Transverse colon (tissue), 4 donors: ENCODE measurements around the gene TMEM50A. TPM values are rescaled to one million over a fixed set of nuclear protein-coding genes. Genes with fewer than 3 reads are reported as not detected.
"Not testable (repeated sequence)": the region's sequence is repeated elsewhere in the genome, so short reads cannot be mapped to it uniquely, and the experiment has no call there.

Experiments used
- DNase-seq: peaks from one replicate; pipeline ENCODE4 v3.0.0-alpha.2; 2019
- H3K27ac ChIP-seq, 4 donors: fragments of 200-600 bp; sonication (generic); 2 replicates each; pipeline ENCODE4 v1.5.1; 2016 to 2018; ENCODE audit warnings: inconsistent platforms in 4 of 4
- H3K27me3 ChIP-seq: fragments of 200-600 bp; sonication (generic); 2 replicates; pipeline ENCODE4 v1.5.1; 2017; ENCODE audit warnings: inconsistent platforms
- H3K36me3 ChIP-seq, 4 donors: fragments of 200-600 bp; sonication (generic); 2 replicates each; pipeline ENCODE4 v1.5.1; 2017 to 2019; ENCODE audit warnings: inconsistent platforms in 4 of 4
- H3K4me1 ChIP-seq, 4 donors: fragments of 200-600 bp; sonication (generic); 2 replicates each; pipeline ENCODE4 v1.5.1; 2017 to 2020; ENCODE audit warnings: inconsistent platforms in 4 of 4
- H3K4me3 ChIP-seq, 4 donors: fragments of 200-600 bp; sonication (generic); 1 replicate in 1 of 4; 2 replicates in 3 of 4; pipeline versions ENCODE4 v1.5.1 to v1.6.1; 2017 to 2019; ENCODE audit warnings: inconsistent platforms in 4 of 4
- H3K9me3 ChIP-seq, 2 donors: fragments of 200-600 bp; sonication (generic); 2 replicates each; pipeline ENCODE4 v1.5.1; 2017 to 2019; ENCODE audit warnings: inconsistent platforms in 2 of 2
- EP300 ChIP-seq: sonication (generic); formaldehyde crosslinking; IDR thresholded peaks from one replicate; pipeline ENCODE4 v1.6.1; 2017; ENCODE audit warnings: antibody characterized with exemption, low read depth
- POLR2A ChIP-seq: fragments of 450-650 bp; IDR thresholded peaks from one replicate; pipeline ENCODE4 v1.6.1; 2016; ENCODE audit warnings: antibody characterized with exemption, mild to moderate bottlenecking, moderate library complexity
- POLR2AphosphoS5 ChIP-seq, 3 donors: sonication (generic); formaldehyde crosslinking; IDR thresholded peaks; one replicate each; pipeline ENCODE4 v1.6.1; 2016; ENCODE audit warnings: antibody characterized with exemption in 3 of 3
- WGBS, 2 donors: methylation state at CpG; one replicate each; pipeline ENCODE4 v1.1.5; 2018; ENCODE audit warnings: low coverage in 1 of 2; 5-methylcytosine and 5-hydroxymethylcytosine counted together
- in situ Hi-C, 4 donors: fragments of 200-750 bp; cut with MboI; loops; one replicate each; pipeline versions ENCODE4 v1.15.0 to v1.15.1; 2017; ENCODE audit warnings: low sequenced_read_pairs in 3 of 4, low pct_ligation_motif_present in 1 of 4, low pct_unique_long_range_greater_than_20kb in 1 of 4
- intact Hi-C: fragments of 100-400 bp; cut with DNase I; formaldehyde crosslinking; loops from one replicate; pipeline ENCODE4 v1.15.1; 2023; ENCODE audit warnings: low total_unique reads
- total RNA-seq, 4 donors: library from RNA; depleted of rRNA; stranded (reverse); fragments of >200 nt; gene quantifications; one replicate each; pipeline ENCODE4 v1.1.0, GENCODE V29; 2016
- TF ChIP-seq, protein P1 (sequence below), 5 experiments: fragments of 200-600 bp in 3 of 5; fragments of 450-650 bp in 2 of 5; sonication (generic) in 3 of 5; IDR thresholded peaks; 1 replicate in 2 of 5; 2 replicates in 3 of 5; pipeline ENCODE4 v1.5.1; 2016 to 2017; ENCODE audit warnings: antibody characterized with exemption in 5 of 5, inconsistent platforms in 3 of 5, mild to moderate bottlenecking in 2 of 5, moderate library complexity in 1 of 5

TMEM50A gene
- total RNA-seq, 4 donors from 2014 or later, result 21.7 to 108 (median 74.6) TPM

GRCh38 chr1:25329336-25329735 lies 8.8 kb upstream of the TMEM50A start:
- H3K4me1 ChIP-seq, H3K9me3 ChIP-seq, H3K4me3 ChIP-seq, intact Hi-C loops, DNase-seq, in situ Hi-C loops, H3K27me3 ChIP-seq, H3K36me3 ChIP-seq: not testable (repeated sequence)
- H3K27ac ChIP-seq, result peak overlapping the region in 1 of 4 donors; percentile 37
- WGBS, 2 donors, result 93 to 94% methylated on average over 3 to 5 of the region's 5 CpGs

DNA sequence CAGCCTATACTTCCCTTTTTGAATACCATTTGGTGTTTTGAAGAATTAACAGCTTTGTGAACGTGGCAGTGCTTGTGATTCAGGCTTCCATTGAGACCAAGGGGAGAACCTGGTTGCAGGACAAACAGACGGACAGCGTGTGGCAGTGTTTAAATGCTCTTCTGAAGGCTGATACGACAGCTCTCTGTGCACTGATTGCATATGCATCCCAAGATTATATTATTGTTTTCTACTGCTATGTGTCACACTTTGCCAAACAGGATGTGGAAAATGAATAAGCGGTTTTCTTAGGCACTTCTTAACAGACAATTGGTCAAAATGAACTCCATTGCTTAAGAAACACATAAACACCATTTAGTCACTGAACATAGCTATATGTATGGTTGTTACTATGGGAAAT lies 8.2 kb upstream of the TMEM50A start:
- H3K4me1 ChIP-seq, H3K36me3 ChIP-seq, H3K9me3 ChIP-seq, DNase-seq, H3K27me3 ChIP-seq, intact Hi-C loops, H3K4me3 ChIP-seq, in situ Hi-C loops, H3K27ac ChIP-seq: not testable (repeated sequence)
- 30 to 60% methylated on average over 1 to 2 of the region's 5 CpGs for WGBS, 2 donors

- peak overlapping the region; percentile 45 to 61 (median 54) for H3K4me3 ChIP-seq
- in situ Hi-C loops, intact Hi-C loops, H3K27me3 ChIP-seq, H3K36me3 ChIP-seq, H3K9me3 ChIP-seq: not testable (repeated sequence)
- peak; percentile 52 for DNase-seq
- 0% methylated on average over 13 of the region's 29 CpGs; no CpG with 5 or more reads in 1 of the 2 donors for WGBS, 2 donors
- H3K4me1 ChIP-seq, result peaks cover 10 to 22% (median 16%) of the 10 kb centered on the region in 4 donors
- peak overlapping the region; percentile 51 to 98 (median 56) for H3K27ac ChIP-seq
Measured at GRCh38 chr1:25336922-25337354, 1.2 kb upstream of the TMEM50A start.

DNA sequence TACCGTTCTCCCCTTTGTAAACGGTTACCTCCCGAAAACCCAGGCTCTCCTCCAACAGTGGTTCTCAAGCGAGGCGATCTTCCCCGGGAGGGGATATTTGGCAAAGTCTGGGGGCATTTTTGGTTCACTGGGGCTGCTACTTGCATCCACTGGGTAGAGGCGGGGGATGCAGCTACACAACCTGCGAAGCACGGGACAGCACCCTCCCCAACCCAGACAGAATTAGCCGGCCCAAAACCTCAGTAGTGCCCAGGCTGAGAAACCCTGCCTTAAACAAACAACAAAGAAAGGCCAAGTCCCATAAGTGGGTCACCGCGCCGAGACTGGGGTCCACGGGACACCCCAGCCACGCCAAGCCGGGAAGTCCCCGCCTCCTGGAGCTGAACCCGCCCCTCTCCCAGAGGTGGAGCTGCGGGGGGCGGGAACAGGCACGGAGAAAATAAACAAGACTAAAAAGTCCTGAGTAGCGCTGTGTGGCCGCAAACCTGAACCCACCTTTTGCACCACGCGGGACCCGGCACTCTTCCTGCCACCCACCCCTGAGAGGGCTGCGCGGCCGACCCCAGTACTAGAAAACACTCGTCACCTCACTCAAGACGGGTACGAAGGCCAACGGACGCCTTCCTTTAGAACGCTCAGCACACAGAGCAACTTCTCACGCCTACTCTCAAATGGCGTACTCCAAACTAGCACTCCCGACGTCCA lies 499 bp upstream of the TMEM50A start:
- Histone ChIP-seq H3K4me1 (peaks cover 10 to 22% (median 16%) of the 10 kb centered on the region in 4 donors), H3K4me3 (peak overlapping the region; percentile 67 to 93 (median 84)), H3K27ac (peak overlapping the region; percentile 96 to 100 (median 98))
- intact Hi-C loops, in situ Hi-C loops, H3K27me3 ChIP-seq, H3K36me3 ChIP-seq, H3K9me3 ChIP-seq: not testable (repeated sequence)
- 4% methylated on average over 8 of the region's 39 CpGs; no CpG with 5 or more reads in 1 of the 2 donors for WGBS, 2 donors
- peak; percentile 13 for DNase-seq

DNA sequence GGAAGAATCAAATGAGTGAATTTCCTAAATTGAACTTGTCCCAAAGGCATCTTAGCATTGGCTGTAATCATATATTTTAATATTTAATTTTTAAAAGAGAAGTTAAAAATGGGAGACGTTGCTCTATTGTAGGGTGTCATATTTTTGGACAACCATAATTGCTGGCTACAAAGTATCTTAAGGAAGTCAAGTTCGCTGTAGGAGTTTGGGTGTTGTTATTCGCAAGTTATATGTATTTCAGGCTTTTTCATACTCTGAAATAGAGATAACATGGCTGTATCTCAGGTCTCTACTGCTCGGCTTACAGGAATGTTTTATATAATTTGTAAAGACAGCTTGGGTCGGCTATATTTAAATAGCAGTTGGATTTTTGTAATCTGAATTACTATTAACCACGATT lies 852 bp downstream of the TMEM50A start:
- TF ChIP-seq POLR2AphosphoS5 (IDR thresholded peaks at IDR 0.05), result no peak
- no peak for TF ChIP-seq EP300
- no peak for TF ChIP-seq POLR2A
- in situ Hi-C loops, result no loop called here
- Histone ChIP-seq H3K9me3 (no peaks in the 10 kb centered on the region), H3K27ac (peak overlapping the region; percentile 96 to 100 (median 98)), H3K27me3 (no peaks in the 10 kb centered on the region), H3K4me1 (peaks cover 10 to 22% (median 16%) of the 10 kb centered on the region in 4 donors), H3K36me3 (peaks cover 0 to 15% (median 2%) of the 10 kb centered on the region in 4 donors), H3K4me3 (peak overlapping the region; percentile 67 to 93 (median 85))
- DNase-seq, result no peak
- 0% methylated on average over 6 of the region's 6 CpGs for WGBS, 2 donors
- intact Hi-C loops, result no loop called here

- Histone ChIP-seq H3K27ac (no peak overlapping the region), H3K4me1 (peaks cover 10 to 22% (median 16%) of the 10 kb centered on the region in 4 donors), H3K4me3 (no peak overlapping the region), H3K27me3 (no peaks in the 10 kb centered on the region), H3K36me3 (peaks cover 0 to 22% (median 6%) of the 10 kb centered on the region in 4 donors), H3K9me3 (no peaks in the 10 kb centered on the region)
- no peak for DNase-seq
- TF ChIP-seq, protein P1, sequence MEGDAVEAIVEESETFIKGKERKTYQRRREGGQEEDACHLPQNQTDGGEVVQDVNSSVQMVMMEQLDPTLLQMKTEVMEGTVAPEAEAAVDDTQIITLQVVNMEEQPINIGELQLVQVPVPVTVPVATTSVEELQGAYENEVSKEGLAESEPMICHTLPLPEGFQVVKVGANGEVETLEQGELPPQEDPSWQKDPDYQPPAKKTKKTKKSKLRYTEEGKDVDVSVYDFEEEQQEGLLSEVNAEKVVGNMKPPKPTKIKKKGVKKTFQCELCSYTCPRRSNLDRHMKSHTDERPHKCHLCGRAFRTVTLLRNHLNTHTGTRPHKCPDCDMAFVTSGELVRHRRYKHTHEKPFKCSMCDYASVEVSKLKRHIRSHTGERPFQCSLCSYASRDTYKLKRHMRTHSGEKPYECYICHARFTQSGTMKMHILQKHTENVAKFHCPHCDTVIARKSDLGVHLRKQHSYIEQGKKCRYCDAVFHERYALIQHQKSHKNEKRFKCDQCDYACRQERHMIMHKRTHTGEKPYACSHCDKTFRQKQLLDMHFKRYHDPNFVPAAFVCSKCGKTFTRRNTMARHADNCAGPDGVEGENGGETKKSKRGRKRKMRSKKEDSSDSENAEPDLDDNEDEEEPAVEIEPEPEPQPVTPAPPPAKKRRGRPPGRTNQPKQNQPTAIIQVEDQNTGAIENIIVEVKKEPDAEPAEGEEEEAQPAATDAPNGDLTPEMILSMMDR (IDR thresholded peaks at IDR 0.05), result no peak
- TF ChIP-seq POLR2AphosphoS5 (IDR thresholded peaks at IDR 0.05), result no peak
- TF ChIP-seq EP300, result no peak
- no peak for TF ChIP-seq POLR2A
- intact Hi-C loops, result no loop called here
- in situ Hi-C loops, result loop anchor here in 1 of 4 donors (10.0 kb wide), 1 partner anchor 87 kb away; no protein-coding TSS in a partner anchor
- 87 to 100% methylated on average over 2 to 6 of the region's 6 CpGs for WGBS, 2 donors
Measured at GRCh38 chr1:25341746-25342145, 3.6 kb downstream of the TMEM50A start.
